Measurements from ENCODE around the gene EIPR1. TPM values are rescaled to one million over a fixed set of nuclear protein-coding genes. Genes with fewer than 3 reads are reported as not detected.

The EIPR1 gene
- total and polyA plus RNA-seq, 2 of the 4 experiments (the other 2 are of a cell fraction): 46.5 to 67.4 TPM

- H3K56ac ChIP-seq (ENCODE audit: extremely low read depth, insufficient read depth, low read length): no peak overlapping the region
Observed at GRCh38 chr2:3248754-3249475, 128.7 kb downstream of the EIPR1 start.

More at GRCh38 chr2:3248754-3249475, 128.7 kb downstream of the EIPR1 start:
- dilution Hi-C loops (cut with HindIII; ENCODE audit: low sequenced_read_pairs, unreplicated experiment) (no loop called here), intact Hi-C loops (cut with micrococcal nuclease) (no loop called here), in situ Hi-C loops (cut with MboI; ENCODE audit: low sequenced_read_pairs) (no loop called here)
- H3K79me1 ChIP-seq (ENCODE audit: low read depth in 1 of 2, low read length in 2 of 2): no peaks in the 10 kb centered on the region
- peaks cover 3% of the 10 kb centered on the region; the same call in 1 of the 2 replicates for H3K9me3 ChIP-seq (ENCODE audit: control insufficient read depth, insufficient read depth, low read length)
- no peak overlapping the region for H2AFZ ChIP-seq (replicated peaks; ENCODE audit: low read length, poor library complexity)
- H4K91ac ChIP-seq (ENCODE audit: insufficient read depth, low read depth, low read length): no peak overlapping the region
- no peak overlapping the region for H2AK9ac ChIP-seq (replicated peaks; ENCODE audit: low read depth, low read length, poor library complexity)
- H3K27me3 ChIP-seq (ENCODE audit: control insufficient read depth, insufficient read depth, low read length): no peaks in the 10 kb centered on the region
- H3K9ac ChIP-seq (ENCODE audit: low read depth, low read length): no peak overlapping the region
- H3K18ac ChIP-seq (ENCODE audit: low read depth, low read length): no peak overlapping the region
- no peak overlapping the region for H2BK5ac ChIP-seq (ENCODE audit: low read depth, low read length, poor library complexity, severe bottlenecking)
- ATAC-seq (ENCODE audit: low read depth) (no peak), DNase-seq (no peak)
- H2BK20ac ChIP-seq (ENCODE audit: low read depth, low read length): no peak overlapping the region
- no peak overlapping the region for H2BK120ac ChIP-seq (ENCODE audit: low read depth, low read length)
- H3K4me3 ChIP-seq (ENCODE audit: insufficient read depth, low read depth, low read length): no peak overlapping the region
- no peak overlapping the region for H3K27ac ChIP-seq (ENCODE audit: insufficient read depth, low read length)
- TF ChIP-seq POLR2A (IDR thresholded peaks at IDR 0.05; ENCODE audit: low read depth, low read length): no peak
- TF ChIP-seq NFE2L2 (IDR thresholded peaks at IDR 0.05; ENCODE audit: low read depth, low read length): no peak
- no peak for TF ChIP-seq ELK1 (IDR thresholded peaks at IDR 0.05; ENCODE audit: borderline replicate concordance, low read depth, low read length)
- TF ChIP-seq USF2 (IDR thresholded peaks at IDR 0.05; ENCODE audit: low read depth, low read length): no peak
- no peak overlapping the region for H4K5ac ChIP-seq (ENCODE audit: low read depth, low read length)
- WGBS, 2 experiments (ENCODE audit: extremely low coverage in 2 of 2, insufficient read length in 1 of 2): 94% methylated on average over 2 of the region's 4 CpGs; no CpG with 5 or more reads in 1 of the 2 experiments
- H3K4me1 ChIP-seq (ENCODE audit: control insufficient read depth, insufficient read depth, low read length): no peaks in the 10 kb centered on the region
- POLR2A ChIA-PET (ENCODE audit: unreplicated experiment): no interaction called here
- no peak overlapping the region for H2BK15ac ChIP-seq (ENCODE audit: low read depth, low read length)
- H3K23ac ChIP-seq (ENCODE audit: low read depth, low read length): no peak overlapping the region
- no peak overlapping the region for H3K4me2 ChIP-seq (ENCODE audit: low read depth, low read length)
- H4K8ac ChIP-seq (ENCODE audit: low read depth in 2 of 2, low read length in 2 of 2): no peak overlapping the region
- H2AK5ac ChIP-seq (ENCODE audit: low read depth, low read length): no peak overlapping the region
- no peak overlapping the region for H3K4ac ChIP-seq (ENCODE audit: low read depth, low read length)
- no TSS peak for BruUV-seq (replicated peaks)
- no peaks in the 10 kb centered on the region for H4K20me1 ChIP-seq (ENCODE audit: insufficient read depth, low read length)
- H3K9me1 ChIP-seq (ENCODE audit: insufficient read depth, low read length): no peaks in the 10 kb centered on the region
- no peak overlapping the region for H3K14ac ChIP-seq (replicated peaks; ENCODE audit: low read depth, low read length)
- CTCF ChIA-PET: no interaction called here
- peaks cover 2% of the 10 kb centered on the region; the same call in 1 of the 2 replicates for H3K36me3 ChIP-seq (ENCODE audit: control insufficient read depth, insufficient read depth, low read length)

All from IMR-90 (cell line).